Left lung (tissue), 10 donors: ENCODE measurements around the gene TRAF3. TPM values are rescaled to one million over a fixed set of nuclear protein-coding genes. Genes with fewer than 3 reads are reported as not detected.
A peak's percentile ranks its signal among the peaks of the same experiment; 100 is the strongest.
"Not testable (repeated sequence)": the region's sequence is repeated elsewhere in the genome, so short reads cannot be mapped to it uniquely, and the experiment has no call there.

ENCODE experiments used
- ATAC-seq: fragments of 200-7000 bp; cut with Tn5 transposase; one replicate; pipeline ENCODE4 v1.9.1; 2020; ENCODE audit warnings: moderate library complexity
- DNase-seq, 4 donors: peaks; one replicate each; pipeline ENCODE4 v3.0.0-alpha.2; 2013 to 2020
- H3K27ac ChIP-seq, 2 donors: fragments of 200-600 bp; sonication (generic) in 1 of 2; one replicate each; pipeline versions ENCODE4 v1.5.0 to v1.8.0; 2020 to 2021
- H3K27me3 ChIP-seq, 2 donors: fragments of 200-600 bp; sonication (generic) in 1 of 2; one replicate each; pipeline versions ENCODE4 v1.5.0 to v1.8.0; 2020 to 2021
- H3K36me3 ChIP-seq, 2 donors: fragments of 200-600 bp; sonication (generic) in 1 of 2; one replicate each; pipeline versions ENCODE4 v1.5.0 to v1.8.0; 2020 to 2021
- H3K4me1 ChIP-seq, 2 donors: fragments of 200-600 bp; one replicate each; pipeline ENCODE4 v1.8.0; 2021
- H3K4me3 ChIP-seq, 2 donors: fragments of 200-600 bp; sonication (generic) in 1 of 2; one replicate each; pipeline versions ENCODE4 v1.5.0 to v1.8.0; 2020 to 2021; ENCODE audit warnings: mild to moderate bottlenecking in 1 of 2
- H3K9me3 ChIP-seq, 2 donors: fragments of 200-600 bp; sonication (generic) in 1 of 2; one replicate each; pipeline versions ENCODE4 v1.5.0 to v1.8.0; 2020 to 2021
- CTCF ChIP-seq, 2 donors: fragments of 200-600 bp; sonication (generic) in 1 of 2; IDR thresholded peaks; one replicate each; pipeline versions ENCODE4 v1.5.0 to v1.8.0; 2021; ENCODE audit warnings: antibody characterized with exemption in 2 of 2
- intact Hi-C, 2 donors: fragments of 100-400 bp; cut with DNase I; formaldehyde crosslinking; loops; one replicate each; pipeline versions ENCODE4 v1.11.2 to v1.14.2; 2022
- polyA plus RNA-seq, 6 donors: library from polyadenylated mRNA; unstranded; fragments of 120-200 nt; gene quantifications; one replicate each; pipeline ENCODE4 v1.2.1, GENCODE V29; 2013; ENCODE audit not compliant: insufficient read length in 6 of 6
- total RNA-seq, 2 donors: library from RNA; stranded (reverse); fragmentation: NEBNext Ultra II Directional; extraction: Animal tissue kit (Norgen Biotek cat#: 25700); gene quantifications; one replicate each; pipeline ENCODE4 v1.2.1, GENCODE V29; 2021
- donor health status: DM: no; HTN: yes; CAD: no.
- donor health status: DM: no; HTN: no; CAD: no.

Gene TRAF3
- total and polyA plus RNA-seq, 8 donors, result 10.9 to 25.1 (median 13.1) TPM

- Histone ChIP-seq H3K9me3 (no peaks in the 10 kb centered on the region), H3K4me1 (peaks cover 27 to 41% of the 10 kb centered on the region in 2 donors), H3K27me3 (peaks cover 43 to 98% of the 10 kb centered on the region in 2 donors), H3K36me3 (no peaks in the 10 kb centered on the region), H3K4me3 (no peak overlapping the region), H3K27ac (no peak overlapping the region)
- DNase-seq (peak in 1 of 4 donors; percentile 53), ATAC-seq (no peak)
- no peak for TF ChIP-seq CTCF (IDR thresholded peaks at IDR 0.05)
- intact Hi-C loops, result loop anchor here in 1 of 2 donors (10.0 kb wide), 1 partner anchor 151 kb away; the partner anchor contains the start of gene TRAF3
Measured at GRCh38 chr14:102925646-102926045, 148.4 kb downstream of the TRAF3 start.

GRCh38 chr14:102926104-102926503, 148.9 kb downstream of the TRAF3 start:
- Histone ChIP-seq H3K36me3 (no peaks in the 10 kb centered on the region), H3K9me3 (no peaks in the 10 kb centered on the region), H3K27me3 (peaks cover 45 to 100% of the 10 kb centered on the region in 2 donors), H3K4me1 (peaks cover 28 to 45% of the 10 kb centered on the region in 2 donors), H3K27ac (no peak overlapping the region), H3K4me3 (no peak overlapping the region)
- peak in 1 of 4 donors; percentile 15 for DNase-seq
- intact Hi-C loops, result loop anchor here in 1 of 2 donors (10.0 kb wide), 1 partner anchor 151 kb away; the partner anchor contains the start of gene TRAF3
- TF ChIP-seq CTCF (IDR thresholded peaks at IDR 0.05), result no peak
- no peak for ATAC-seq

GRCh38 chr14:102926840-102927239, 149.6 kb downstream of the TRAF3 start:
- H3K9me3 ChIP-seq, H3K4me3 ChIP-seq, H3K36me3 ChIP-seq, ATAC-seq: not testable (repeated sequence)
- peak overlapping the region in 1 of 2 donors; percentile 57 for H3K27ac ChIP-seq
- peak in 1 of 4 donors; percentile 28 for DNase-seq
- H3K27me3 ChIP-seq, result peaks cover 45 to 100% of the 10 kb centered on the region in 2 donors
- intact Hi-C loops, result loop anchor here in 1 of 2 donors (10.0 kb wide), 1 partner anchor 152 kb away; the partner anchor contains the start of gene TRAF3
- H3K4me1 ChIP-seq, result peaks cover 28 to 45% of the 10 kb centered on the region in 2 donors

- peaks cover 43 to 100% of the 10 kb centered on the region in 2 donors for H3K27me3 ChIP-seq
- intact Hi-C loops, result loop anchor here in 1 of 2 donors (10.0 kb wide), 1 partner anchor 153 kb away; the partner anchor contains the start of gene TRAF3
- peak overlapping the region; percentile 57 to 78 for H3K27ac ChIP-seq
- peak; percentile 69 for ATAC-seq
- DNase-seq, result peak in 3 of 4 donors; percentile 24 to 88 (median 81)
- peak overlapping the region; percentile 34 to 44 for H3K4me3 ChIP-seq
- no peak for TF ChIP-seq CTCF (IDR thresholded peaks at IDR 0.05)
- no peaks in the 10 kb centered on the region for H3K9me3 ChIP-seq
- H3K4me1 ChIP-seq, result peaks cover 28 to 45% of the 10 kb centered on the region in 2 donors
- peaks cover 0 to 10% of the 10 kb centered on the region in 2 donors for H3K36me3 ChIP-seq
Measured at GRCh38 chr14:102927346-102927877, 150.2 kb downstream of the TRAF3 start.

GRCh38 chr14:102927878-102928411, 150.7 kb downstream of the TRAF3 start:
- peaks cover 38 to 95% of the 10 kb centered on the region in 2 donors for H3K27me3 ChIP-seq
- DNase-seq (peak in 1 of 4 donors; percentile 77), ATAC-seq (peak; percentile 64)
- H3K36me3 ChIP-seq, result peaks cover 0 to 14% of the 10 kb centered on the region in 2 donors
- peaks cover 25 to 42% of the 10 kb centered on the region in 2 donors for H3K4me1 ChIP-seq
- TF ChIP-seq CTCF (IDR thresholded peaks at IDR 0.05), result no peak
- H3K9me3 ChIP-seq, result no peaks in the 10 kb centered on the region
- intact Hi-C loops, result loop anchor here in 1 of 2 donors (10.0 kb wide), 1 partner anchor 153 kb away; the partner anchor contains the start of gene TRAF3
- H3K27ac ChIP-seq, result peak overlapping the region; percentile 57 to 78
- H3K4me3 ChIP-seq, result peak overlapping the region; percentile 34 to 44
